GM12873 (cell line): ENCODE data around the gene ADAM8.

Experiments
- TF ChIP-seq, protein P1 (sequence below): IDR thresholded peaks from 2 replicates; pipeline ENCODE4 v1.5.1; 2012; ENCODE audit warnings: low read depth, mild to moderate bottlenecking, moderate library complexity, low read length, control low read depth; ENCODE audit not compliant: insufficient read depth; ENCODE audit errors: missing control alignments

Gene ADAM8

DNA sequence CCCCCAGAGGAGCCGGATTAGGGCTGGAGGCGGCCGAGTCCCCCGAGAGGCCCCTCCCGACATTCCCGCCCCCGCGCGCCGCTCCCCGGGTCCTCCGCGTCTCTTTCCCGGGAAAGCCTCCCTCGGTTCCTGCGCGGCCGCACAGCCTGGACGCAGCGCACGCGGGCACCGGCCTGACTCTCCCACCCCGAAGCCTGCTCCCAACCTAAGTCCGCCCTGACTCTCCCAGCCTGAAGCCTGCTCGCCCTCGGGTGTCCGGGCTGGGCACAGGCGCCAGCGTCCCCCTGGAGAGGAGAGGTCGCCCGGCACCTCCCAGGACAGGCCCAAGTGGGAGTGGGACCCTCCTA lies 39.5 kb downstream of the ADAM8 start:
- TF ChIP-seq, protein P1, sequence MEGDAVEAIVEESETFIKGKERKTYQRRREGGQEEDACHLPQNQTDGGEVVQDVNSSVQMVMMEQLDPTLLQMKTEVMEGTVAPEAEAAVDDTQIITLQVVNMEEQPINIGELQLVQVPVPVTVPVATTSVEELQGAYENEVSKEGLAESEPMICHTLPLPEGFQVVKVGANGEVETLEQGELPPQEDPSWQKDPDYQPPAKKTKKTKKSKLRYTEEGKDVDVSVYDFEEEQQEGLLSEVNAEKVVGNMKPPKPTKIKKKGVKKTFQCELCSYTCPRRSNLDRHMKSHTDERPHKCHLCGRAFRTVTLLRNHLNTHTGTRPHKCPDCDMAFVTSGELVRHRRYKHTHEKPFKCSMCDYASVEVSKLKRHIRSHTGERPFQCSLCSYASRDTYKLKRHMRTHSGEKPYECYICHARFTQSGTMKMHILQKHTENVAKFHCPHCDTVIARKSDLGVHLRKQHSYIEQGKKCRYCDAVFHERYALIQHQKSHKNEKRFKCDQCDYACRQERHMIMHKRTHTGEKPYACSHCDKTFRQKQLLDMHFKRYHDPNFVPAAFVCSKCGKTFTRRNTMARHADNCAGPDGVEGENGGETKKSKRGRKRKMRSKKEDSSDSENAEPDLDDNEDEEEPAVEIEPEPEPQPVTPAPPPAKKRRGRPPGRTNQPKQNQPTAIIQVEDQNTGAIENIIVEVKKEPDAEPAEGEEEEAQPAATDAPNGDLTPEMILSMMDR, result no peak

GRCh38 chr10:133236401-133237240 lies 40.0 kb downstream of the ADAM8 start:
- TF ChIP-seq, protein P1, result no peak

DNA sequence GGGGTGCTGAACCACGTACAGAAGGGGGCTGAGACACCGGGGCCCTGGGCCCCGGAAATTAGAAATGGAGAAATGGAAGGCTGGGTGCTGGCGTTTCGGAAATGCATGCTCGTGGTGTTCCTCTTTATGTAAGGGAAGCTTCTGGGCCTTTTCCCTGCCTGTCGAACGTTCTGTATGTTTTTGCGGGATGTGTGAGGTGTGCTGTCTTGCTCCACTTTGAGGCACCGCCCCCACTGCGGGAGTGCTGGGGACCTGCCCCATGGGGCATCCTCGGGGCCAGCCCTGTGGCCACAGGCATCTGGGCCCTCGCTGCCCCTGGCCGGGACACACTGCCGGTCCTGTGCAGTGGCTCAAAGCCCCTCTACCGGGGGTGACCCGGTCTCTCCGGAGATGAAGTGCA lies 40.7 kb downstream of the ADAM8 start:
- TF ChIP-seq, protein P1, result no peak

DNA sequence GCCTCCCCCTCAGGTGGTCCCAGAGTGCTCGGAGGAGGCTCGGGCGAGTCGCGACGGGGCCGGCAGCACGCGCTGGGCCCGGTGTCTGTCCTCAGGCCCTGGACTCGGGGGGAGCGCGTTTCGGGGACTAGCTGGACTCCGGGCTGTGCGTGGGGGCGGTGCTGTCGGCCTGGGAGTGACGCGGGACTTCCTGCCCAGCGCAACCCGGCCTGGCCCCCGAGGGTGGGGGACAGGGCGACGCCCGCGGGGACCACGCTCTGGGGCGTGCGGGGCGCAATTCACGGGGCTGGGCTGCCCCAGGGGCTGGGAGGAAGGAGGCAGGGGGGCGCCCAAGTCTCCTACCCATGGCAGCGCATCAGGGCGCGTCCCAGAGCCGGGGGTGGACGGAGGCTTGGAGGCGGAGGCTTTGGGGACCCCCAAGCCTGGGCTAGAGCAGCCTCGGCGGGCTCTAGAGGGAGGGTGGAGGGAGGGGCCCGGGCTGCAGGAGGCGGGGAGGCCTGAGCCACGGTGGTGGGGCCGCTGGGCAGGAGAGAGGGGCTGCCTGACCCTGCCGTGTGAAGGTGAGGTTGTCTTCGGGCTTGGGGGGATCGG lies 41.3 kb downstream of the ADAM8 start:
- TF ChIP-seq, protein P1, result no peak

DNA sequence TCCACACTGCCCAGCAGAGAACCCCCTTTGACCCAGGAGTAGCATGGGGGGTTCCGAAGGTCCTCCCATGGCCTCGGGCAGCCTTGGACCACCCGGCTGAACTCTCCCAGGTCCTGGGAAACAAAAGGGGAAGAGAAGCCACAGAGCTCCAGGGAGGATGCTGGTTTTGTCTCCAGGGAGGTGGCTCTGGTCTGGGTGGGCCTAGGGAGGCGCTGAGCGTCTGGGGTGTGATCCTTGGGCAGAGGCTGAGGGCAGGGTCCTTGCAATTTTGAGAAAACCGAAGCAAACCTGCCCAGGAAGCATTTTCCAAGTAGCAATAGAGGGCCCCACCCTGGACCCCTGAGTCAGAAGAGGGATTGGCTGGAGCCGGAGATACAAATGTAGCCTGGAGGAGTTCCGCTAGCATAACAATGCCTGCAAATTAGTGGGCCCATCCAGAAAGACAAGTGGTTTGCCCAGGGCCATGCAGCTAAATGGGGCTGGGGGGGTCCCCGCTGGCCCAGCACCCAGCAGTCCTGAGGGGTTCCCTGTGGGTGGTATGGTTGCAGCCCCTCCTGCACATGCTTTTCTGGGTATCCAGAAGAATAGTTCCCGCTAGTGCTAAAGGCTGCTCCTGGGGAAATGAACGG lies 44.6 kb downstream of the ADAM8 start:
- TF ChIP-seq, protein P1, result no peak

- TF ChIP-seq, protein P1, result no peak
Measured at GRCh38 chr10:133231244-133231945, 45.3 kb downstream of the ADAM8 start.
